NAMALWA (cell line): ENCODE results near the gene CEACAM8.
A peak's percentile ranks its signal among the peaks of the same experiment; 100 is the strongest.
"Not testable (repeated sequence)": the region's sequence is repeated elsewhere in the genome, so short reads cannot be mapped to it uniquely, and the experiment has no call there.

Source experiments
- DNase-seq: peaks from one replicate; pipeline ENCODE4 v3.0.0-alpha.2; 2015; ENCODE audit warnings: low spot score

Gene CEACAM8

GRCh38 chr19:42573642-42574041 is 21.1 kb downstream of the CEACAM8 start:
- DNase-seq = no peak

- DNase-seq = no peak
Measured at GRCh38 chr19:42571116-42571515, 23.6 kb downstream of the CEACAM8 start.

- DNase-seq = no peak
Measured at GRCh38 chr19:42569193-42569592, 25.5 kb downstream of the CEACAM8 start.

GRCh38 chr19:42568006-42568405 is 26.7 kb downstream of the CEACAM8 start:
- DNase-seq = no peak

- DNase-seq = no peak
Measured at GRCh38 chr19:42567567-42567966, 27.2 kb downstream of the CEACAM8 start.

- DNase-seq = peak; percentile 64
Measured at GRCh38 chr19:42563352-42564210, 31.1 kb downstream of the CEACAM8 start.

GRCh38 chr19:42561512-42561911 is 33.2 kb downstream of the CEACAM8 start:
- DNase-seq = no peak

GRCh38 chr19:42560731-42561130 is 34.0 kb downstream of the CEACAM8 start:
- no peak for DNase-seq

GRCh38 chr19:42558450-42559150 is 36.1 kb downstream of the CEACAM8 start:
- DNase-seq = no peak

GRCh38 chr19:42557386-42557871 is 37.3 kb downstream of the CEACAM8 start:
- not testable (repeated sequence) for DNase-seq

- DNase-seq = no peak
Measured at GRCh38 chr19:42555801-42556200, 38.9 kb downstream of the CEACAM8 start.

- no peak for DNase-seq
Measured at GRCh38 chr19:42555317-42555716, 39.4 kb downstream of the CEACAM8 start.

- DNase-seq = no peak
Measured at GRCh38 chr19:42554046-42554575, 40.6 kb downstream of the CEACAM8 start.

- no peak for DNase-seq
Measured at GRCh38 chr19:42553292-42554045, 41.3 kb downstream of the CEACAM8 start.

GRCh38 chr19:42552086-42553065 is 42.3 kb downstream of the CEACAM8 start:
- no peak for DNase-seq

- DNase-seq = not testable (repeated sequence)
Measured at GRCh38 chr19:42550521-42550920, 44.2 kb downstream of the CEACAM8 start.

GRCh38 chr19:42549067-42549466 is 45.7 kb downstream of the CEACAM8 start:
- not testable (repeated sequence) for DNase-seq

- no peak for DNase-seq
Measured at GRCh38 chr19:42548552-42548951, 46.2 kb downstream of the CEACAM8 start.

GRCh38 chr19:42547929-42548328 is 46.8 kb downstream of the CEACAM8 start:
- DNase-seq = no peak

- DNase-seq = no peak
Measured at GRCh38 chr19:42546831-42547500, 47.8 kb downstream of the CEACAM8 start.
